ENCODE measurements around the gene NXNL2. TPM values are rescaled to one million over a fixed set of nuclear protein-coding genes. Genes with fewer than 3 reads are reported as not detected.

The NXNL2 gene
- total RNA-seq, 1 donor from 2014 or later: not detected

DNA sequence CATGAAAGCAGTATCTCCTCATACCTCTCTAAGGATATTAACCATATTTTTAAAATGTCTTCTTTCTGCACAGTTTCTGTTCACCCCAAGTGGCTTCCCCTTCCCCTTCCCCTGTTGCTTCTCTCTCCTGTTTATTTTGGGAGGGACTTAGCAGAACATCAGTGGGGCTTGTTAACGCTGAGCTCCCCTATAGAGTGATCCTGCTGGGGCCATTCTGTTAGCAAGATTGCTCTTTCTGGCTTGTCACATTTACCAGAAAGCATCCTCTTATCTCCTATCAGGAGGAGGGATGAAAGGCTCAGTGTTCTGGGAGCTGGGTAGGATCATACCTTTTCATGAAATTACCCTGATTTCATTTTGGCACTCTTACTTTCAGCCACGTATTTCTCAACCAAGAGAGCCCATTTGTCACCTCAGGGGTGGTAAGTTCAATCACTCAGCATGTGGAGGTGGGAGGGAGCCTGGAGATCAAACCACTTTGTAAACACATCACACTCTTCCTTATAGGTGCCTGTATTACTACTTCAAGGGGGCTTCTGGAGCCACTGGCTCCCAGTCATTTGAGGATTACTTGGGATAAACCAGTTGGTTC lies 16.7 kb downstream of the NXNL2 start:
- H3K4me3 Mint-ChIP-seq (ENCODE audit: low read depth): no peak overlapping the region
- DNase-seq (ENCODE audit: low spot score, unreplicated experiment): no peak
- no peaks in the 10 kb centered on the region for H3K36me3 Mint-ChIP-seq (ENCODE audit: insufficient read depth)
- H3K9me3 Mint-ChIP-seq (ENCODE audit: low read depth): peaks cover 3% of the 10 kb centered on the region
- TF ChIP-seq, protein P1, sequence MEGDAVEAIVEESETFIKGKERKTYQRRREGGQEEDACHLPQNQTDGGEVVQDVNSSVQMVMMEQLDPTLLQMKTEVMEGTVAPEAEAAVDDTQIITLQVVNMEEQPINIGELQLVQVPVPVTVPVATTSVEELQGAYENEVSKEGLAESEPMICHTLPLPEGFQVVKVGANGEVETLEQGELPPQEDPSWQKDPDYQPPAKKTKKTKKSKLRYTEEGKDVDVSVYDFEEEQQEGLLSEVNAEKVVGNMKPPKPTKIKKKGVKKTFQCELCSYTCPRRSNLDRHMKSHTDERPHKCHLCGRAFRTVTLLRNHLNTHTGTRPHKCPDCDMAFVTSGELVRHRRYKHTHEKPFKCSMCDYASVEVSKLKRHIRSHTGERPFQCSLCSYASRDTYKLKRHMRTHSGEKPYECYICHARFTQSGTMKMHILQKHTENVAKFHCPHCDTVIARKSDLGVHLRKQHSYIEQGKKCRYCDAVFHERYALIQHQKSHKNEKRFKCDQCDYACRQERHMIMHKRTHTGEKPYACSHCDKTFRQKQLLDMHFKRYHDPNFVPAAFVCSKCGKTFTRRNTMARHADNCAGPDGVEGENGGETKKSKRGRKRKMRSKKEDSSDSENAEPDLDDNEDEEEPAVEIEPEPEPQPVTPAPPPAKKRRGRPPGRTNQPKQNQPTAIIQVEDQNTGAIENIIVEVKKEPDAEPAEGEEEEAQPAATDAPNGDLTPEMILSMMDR (IDR thresholded peaks at IDR 0.05; ENCODE audit: unreplicated experiment): no peak
- peaks cover 22% of the 10 kb centered on the region for H3K27me3 Mint-ChIP-seq
- no peak overlapping the region for H3K27ac Mint-ChIP-seq
- H3K4me1 Mint-ChIP-seq (ENCODE audit: low read depth): peaks cover 2% of the 10 kb centered on the region

DNA sequence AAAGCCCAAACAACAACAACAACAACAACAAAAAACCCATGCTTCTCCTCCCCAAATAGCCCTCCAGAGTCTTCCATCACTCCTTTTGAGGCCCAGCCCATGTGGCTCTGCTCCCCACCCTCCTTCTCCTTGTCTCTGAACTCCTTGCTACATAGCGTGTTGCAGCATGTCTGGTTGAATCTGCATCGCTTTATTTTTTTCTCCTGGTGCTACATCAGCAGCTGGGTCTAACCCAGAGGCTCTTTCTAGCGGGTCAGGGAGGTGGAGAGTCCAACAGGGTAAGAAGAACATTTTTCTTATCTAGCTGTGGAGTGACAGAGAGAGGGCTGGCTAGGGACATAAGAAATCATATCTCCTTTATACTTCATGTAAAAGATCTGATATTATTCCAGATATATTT lies 18.4 kb downstream of the NXNL2 start:
- TF ChIP-seq, protein P1 (IDR thresholded peaks at IDR 0.05; ENCODE audit: unreplicated experiment): no peak
- no peak overlapping the region for H3K27ac Mint-ChIP-seq
- peaks cover 2% of the 10 kb centered on the region for H3K4me1 Mint-ChIP-seq (ENCODE audit: low read depth)

DNA sequence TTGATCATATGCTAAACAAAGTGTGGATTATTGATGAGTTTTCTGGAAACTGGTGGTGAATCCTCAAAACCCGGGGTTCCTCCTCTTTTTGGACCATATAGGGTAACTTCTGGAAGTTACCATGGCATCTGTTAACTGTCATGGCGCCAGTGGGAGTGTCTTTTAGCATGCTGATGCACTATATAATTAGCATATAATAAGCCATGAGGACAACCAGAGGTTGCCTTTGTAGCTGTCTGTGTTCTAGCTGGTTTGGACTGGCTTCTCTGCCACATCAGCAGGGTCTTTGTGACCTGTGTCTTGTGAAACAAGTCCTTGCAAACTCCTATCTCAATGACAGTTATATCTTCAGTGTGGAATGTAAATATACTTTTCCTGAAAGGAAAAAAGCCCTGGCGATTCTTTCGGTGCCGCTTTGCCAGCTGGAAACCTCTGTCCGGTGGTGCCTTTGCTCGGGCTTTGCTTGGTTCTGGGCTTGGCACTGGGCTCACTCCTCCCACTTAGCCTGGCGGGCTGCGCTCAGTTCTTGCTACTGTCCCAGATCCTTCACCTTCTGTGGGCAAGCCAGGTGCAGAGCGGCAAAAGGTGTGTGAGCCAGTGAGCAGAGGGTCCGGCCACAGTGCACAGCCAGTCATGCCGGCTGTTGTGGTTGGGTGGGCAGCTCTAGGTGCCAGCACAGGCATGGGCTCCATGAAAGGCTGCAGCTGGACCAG lies 20.4 kb downstream of the NXNL2 start:
- no peak for DNase-seq (ENCODE audit: low spot score, unreplicated experiment)
- Mint-ChIP-seq H3K27me3 (peaks cover 25% of the 10 kb centered on the region), H3K27ac (no peak overlapping the region), H3K9me3 (ENCODE audit: low read depth) (no peaks in the 10 kb centered on the region), H3K4me3 (ENCODE audit: low read depth) (no peak overlapping the region), H3K4me1 (ENCODE audit: low read depth) (no peaks in the 10 kb centered on the region), H3K36me3 (ENCODE audit: insufficient read depth) (no peaks in the 10 kb centered on the region)
- TF ChIP-seq, protein P1 (IDR thresholded peaks at IDR 0.05; ENCODE audit: unreplicated experiment): no peak

More for the DNA sequence above, 18.4 kb downstream of the NXNL2 start:
- Mint-ChIP-seq H3K27me3 (peaks cover 22% of the 10 kb centered on the region), H3K9me3 (ENCODE audit: low read depth) (peaks cover 3% of the 10 kb centered on the region), H3K36me3 (ENCODE audit: insufficient read depth) (no peaks in the 10 kb centered on the region), H3K4me3 (ENCODE audit: low read depth) (no peak overlapping the region)
- DNase-seq (ENCODE audit: low spot score, unreplicated experiment): no peak

DNA sequence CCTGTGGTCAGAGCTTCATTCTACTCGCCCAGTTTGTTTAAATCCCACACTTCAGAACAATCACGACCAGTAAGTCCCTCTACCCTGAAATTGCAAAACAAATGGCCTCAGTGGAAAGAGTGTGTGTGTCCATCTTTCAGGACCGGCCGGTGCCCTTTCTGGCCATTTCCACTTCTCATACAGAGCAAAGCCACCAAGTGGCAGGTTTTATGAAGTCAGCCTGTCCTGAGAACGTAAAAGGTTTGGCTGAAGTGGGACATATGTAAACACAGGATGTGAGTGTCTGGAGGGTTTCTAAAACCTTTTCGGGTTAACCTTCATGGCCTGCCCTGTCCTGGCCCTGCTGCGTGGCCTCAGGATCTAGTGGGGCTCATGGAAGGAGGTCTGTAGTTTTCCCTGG lies 24.7 kb downstream of the NXNL2 start:
- H3K4me1 Mint-ChIP-seq (ENCODE audit: low read depth): no peaks in the 10 kb centered on the region
- TF ChIP-seq, protein P1 (IDR thresholded peaks at IDR 0.05; ENCODE audit: unreplicated experiment): peak; percentile 15

DNA sequence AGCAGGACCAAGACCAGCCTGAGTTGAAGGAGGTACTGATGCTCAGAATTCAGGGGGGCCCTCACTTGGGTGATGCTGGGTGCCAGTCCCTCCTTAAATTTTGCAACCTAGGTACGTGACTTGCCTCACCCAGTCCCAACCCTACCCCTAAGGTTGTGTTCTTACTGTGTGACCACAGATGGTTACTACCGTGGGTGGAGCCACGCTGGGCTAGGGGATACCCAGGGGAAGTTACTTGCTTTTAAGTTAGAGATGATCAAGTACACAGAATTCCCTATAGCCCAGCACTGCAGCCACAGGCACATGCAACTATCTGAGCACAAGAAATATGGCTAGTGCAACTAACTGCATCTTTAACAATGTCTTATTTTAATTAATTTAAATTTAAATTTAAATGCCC lies 32.9 kb downstream of the NXNL2 start:
- H3K27me3 Mint-ChIP-seq: peaks cover 5% of the 10 kb centered on the region
- TF ChIP-seq, protein P1 (IDR thresholded peaks at IDR 0.05; ENCODE audit: unreplicated experiment): no peak
- H3K36me3 Mint-ChIP-seq (ENCODE audit: insufficient read depth): no peaks in the 10 kb centered on the region
- no peak overlapping the region for H3K4me3 Mint-ChIP-seq (ENCODE audit: low read depth)
- H3K27ac Mint-ChIP-seq: no peak overlapping the region
- no peaks in the 10 kb centered on the region for H3K9me3 Mint-ChIP-seq (ENCODE audit: low read depth)
- no peaks in the 10 kb centered on the region for H3K4me1 Mint-ChIP-seq (ENCODE audit: low read depth)
- DNase-seq (ENCODE audit: low spot score, unreplicated experiment): no peak

More for the DNA sequence above, 24.7 kb downstream of the NXNL2 start:
- H3K27ac Mint-ChIP-seq: no peak overlapping the region
- H3K9me3 Mint-ChIP-seq (ENCODE audit: low read depth): no peaks in the 10 kb centered on the region
- DNase-seq (ENCODE audit: low spot score, unreplicated experiment): no peak
- H3K27me3 Mint-ChIP-seq: peaks cover 22% of the 10 kb centered on the region
- no peaks in the 10 kb centered on the region for H3K36me3 Mint-ChIP-seq (ENCODE audit: insufficient read depth)
- no peak overlapping the region for H3K4me3 Mint-ChIP-seq (ENCODE audit: low read depth)

Data from progenitor cell of endocrine pancreas (in vitro differentiated cells).